ENCODE results near the gene SSU72. TPM values are rescaled to one million over a fixed set of nuclear protein-coding genes. Genes with fewer than 3 reads are reported as not detected.

Gene SSU72
- total RNA-seq, 1 experiment from 2014 or later = 193 TPM

- H3K36me3 ChIP-seq (ENCODE audit: insufficient read depth, low read length, poor library complexity, severe bottlenecking) = no peaks in the 10 kb centered on the region
- ChIA-PET CTCF (no interaction called here), POLR2A (ENCODE audit: low non-redundant PET) (no interaction called here)
- H3K27me3 ChIP-seq (replicated peaks; ENCODE audit: insufficient read depth, low read depth, low read length, poor library complexity) = no peaks in the 10 kb centered on the region
- H3K4me1 ChIP-seq (ENCODE audit: insufficient read depth, low read length, poor library complexity, severe bottlenecking) = no peaks in the 10 kb centered on the region
- TF ChIP-seq CTCF (conservative IDR thresholded peaks at IDR 0.05; ENCODE audit: low read depth, low read length) = no peak
- TF ChIP-seq EZH2 (IDR thresholded peaks at IDR 0.05; ENCODE audit: borderline replicate concordance, low read depth, low read length, poor library complexity, severe bottlenecking) = no peak
- H3K4me3 ChIP-seq (ENCODE audit: low read depth, low read length, poor library complexity, severe bottlenecking) = no peak overlapping the region
- H3K27ac ChIP-seq (ENCODE audit: low read depth, low read length, poor library complexity, severe bottlenecking) = no peak overlapping the region
- BruUV-seq (replicated peaks) = no TSS peak
- no peak for DNase-seq (ENCODE audit: low spot score)
- H3K9me3 ChIP-seq (ENCODE audit: low read depth, low read length, poor library complexity, severe bottlenecking) = no peaks in the 10 kb centered on the region
- intact Hi-C loops (cut with micrococcal nuclease; ENCODE audit: unreplicated experiment) = no loop called here
Measured at GRCh38 chr1:1594602-1595260, 20.1 kb upstream of the SSU72 start.

- Histone ChIP-seq H3K4me1 (ENCODE audit: insufficient read depth, low read length, poor library complexity, severe bottlenecking) (no peaks in the 10 kb centered on the region), H3K4me3 (ENCODE audit: low read depth, low read length, poor library complexity, severe bottlenecking) (no peak overlapping the region), H3K36me3 (ENCODE audit: insufficient read depth, low read length, poor library complexity, severe bottlenecking) (no peaks in the 10 kb centered on the region), H3K27me3 (replicated peaks; ENCODE audit: insufficient read depth, low read depth, low read length, poor library complexity) (no peaks in the 10 kb centered on the region), H3K9me3 (ENCODE audit: low read depth, low read length, poor library complexity, severe bottlenecking) (no peaks in the 10 kb centered on the region), H3K27ac (ENCODE audit: low read depth, low read length, poor library complexity, severe bottlenecking) (no peak overlapping the region)
- DNase-seq (ENCODE audit: low spot score) = no peak
- ChIA-PET CTCF (no interaction called here), POLR2A (ENCODE audit: low non-redundant PET) (no interaction called here)
- BruUV-seq (replicated peaks) = no TSS peak
- intact Hi-C loops (cut with micrococcal nuclease; ENCODE audit: unreplicated experiment) = no loop called here
- no peak for TF ChIP-seq CTCF (conservative IDR thresholded peaks at IDR 0.05; ENCODE audit: low read depth, low read length)
- TF ChIP-seq EZH2 (IDR thresholded peaks at IDR 0.05; ENCODE audit: borderline replicate concordance, low read depth, low read length, poor library complexity, severe bottlenecking) = no peak
Measured at GRCh38 chr1:1593834-1594601, 19.4 kb upstream of the SSU72 start.

DNA sequence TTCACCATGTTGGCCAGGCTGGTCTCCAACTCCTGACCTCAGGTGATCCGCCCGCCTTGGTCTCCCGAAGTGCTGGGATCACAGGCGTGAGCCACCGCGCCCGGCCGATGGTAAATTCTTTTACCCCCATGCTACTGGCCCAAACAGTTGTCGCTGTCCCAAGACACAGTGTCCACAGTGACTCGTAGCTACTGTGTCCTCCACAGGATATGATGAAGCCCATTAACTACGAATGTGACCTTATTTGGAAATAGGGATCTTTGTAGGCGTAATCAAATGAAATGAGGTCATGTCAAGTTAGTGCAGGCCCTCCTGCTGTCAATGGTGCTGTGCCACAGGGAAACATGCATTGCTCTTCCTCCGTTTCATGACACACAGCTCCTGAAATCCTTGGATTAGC lies 16.8 kb upstream of the SSU72 start:
- CTCF ChIA-PET = no interaction called here
- Histone ChIP-seq H3K27ac (ENCODE audit: low read depth, low read length, poor library complexity, severe bottlenecking) (no peak overlapping the region), H3K36me3 (ENCODE audit: insufficient read depth, low read length, poor library complexity, severe bottlenecking) (no peaks in the 10 kb centered on the region), H3K4me1 (ENCODE audit: insufficient read depth, low read length, poor library complexity, severe bottlenecking) (no peaks in the 10 kb centered on the region), H3K9me3 (ENCODE audit: low read depth, low read length, poor library complexity, severe bottlenecking) (no peaks in the 10 kb centered on the region), H3K27me3 (replicated peaks; ENCODE audit: insufficient read depth, low read depth, low read length, poor library complexity) (no peaks in the 10 kb centered on the region), H3K4me3 (ENCODE audit: low read depth, low read length, poor library complexity, severe bottlenecking) (no peak overlapping the region)
- BruUV-seq (replicated peaks) = no TSS peak
- no peak for DNase-seq (ENCODE audit: low spot score)
- TF ChIP-seq CTCF (conservative IDR thresholded peaks at IDR 0.05; ENCODE audit: low read depth, low read length) = no peak
- no peak for TF ChIP-seq EZH2 (IDR thresholded peaks at IDR 0.05; ENCODE audit: borderline replicate concordance, low read depth, low read length, poor library complexity, severe bottlenecking)
- POLR2A ChIA-PET (ENCODE audit: low non-redundant PET) = no interaction called here
- intact Hi-C loops (cut with micrococcal nuclease; ENCODE audit: unreplicated experiment) = no loop called here
